ENCODE results near the gene SLC40A1. TPM values are rescaled to one million over a fixed set of nuclear protein-coding genes. Genes with fewer than 3 reads are reported as not detected.

The SLC40A1 gene
- total and polyA plus RNA-seq, 2 of the 13 experiments (the other 11 are each of a cell fraction or from before 2014, with no cell fraction given): 10.6 to 24.9 TPM

GRCh38 chr2:189559579-189560272 is 20.9 kb downstream of the SLC40A1 start (continued):
- TF ChIP-seq ZNF784 (CRISPR knock-in tag; IDR thresholded peaks at IDR 0.05; ENCODE audit: borderline replicate concordance): no peak
- peak; percentile 71 for TF ChIP-seq POGZ (CRISPR knock-in tag; IDR thresholded peaks at IDR 0.05)
- peak; percentile 60; the same call in 1 of the 2 replicates for TF ChIP-seq FOXO1 (CRISPR knock-in tag; IDR thresholded peaks at IDR 0.05)
- no peak for TF ChIP-seq ZNF180 (CRISPR knock-in tag; IDR thresholded peaks at IDR 0.05; ENCODE audit: borderline replicate concordance, low read depth)
- no peak for TF ChIP-seq ZBTB8A (CRISPR knock-in tag; IDR thresholded peaks at IDR 0.05; ENCODE audit: borderline replicate concordance, low read depth)
- TF ChIP-seq CERS6 (CRISPR knock-in tag; IDR thresholded peaks at IDR 0.05): no peak
- no peak for TF ChIP-seq CTCF (CRISPR knock-in tag; IDR thresholded peaks at IDR 0.05)
- TF ChIP-seq CAMTA2 (CRISPR knock-in tag; IDR thresholded peaks at IDR 0.05; ENCODE audit: borderline replicate concordance): no peak
- TF ChIP-seq ARID2 (CRISPR knock-in tag; IDR thresholded peaks at IDR 0.05; ENCODE audit: borderline replicate concordance): no peak
- TF ChIP-seq EZH2 (conservative IDR thresholded peaks at IDR 0.05; ENCODE audit: low read depth, low read length): no peak
- TF ChIP-seq IRF2 (CRISPR knock-in tag; IDR thresholded peaks at IDR 0.05): peak; percentile 54; the same call in 1 of the 2 replicates
- no peak for TF ChIP-seq BRD4 (CRISPR knock-in tag; IDR thresholded peaks at IDR 0.05)
- TF ChIP-seq ZBTB33 (CRISPR knock-in tag; IDR thresholded peaks at IDR 0.05): no peak
- TF ChIP-seq ZFP90 (CRISPR knock-in tag; IDR thresholded peaks at IDR 0.05; ENCODE audit: borderline replicate concordance): no peak
- no peak for TF ChIP-seq DNMT1 (CRISPR knock-in tag; IDR thresholded peaks at IDR 0.05)
- no peak for TF ChIP-seq ZNF230 (CRISPR knock-in tag; IDR thresholded peaks at IDR 0.05)
